GM21786 (cell line): ENCODE results near the gene NT5DC1.

Experiments used
- ATAC-seq: cut with Tn5 transposase; IDR thresholded peaks from one replicate; pipeline ENCODE4 v1.9.1; 2021; ENCODE audit not compliant: unreplicated experiment

Gene NT5DC1

DNA sequence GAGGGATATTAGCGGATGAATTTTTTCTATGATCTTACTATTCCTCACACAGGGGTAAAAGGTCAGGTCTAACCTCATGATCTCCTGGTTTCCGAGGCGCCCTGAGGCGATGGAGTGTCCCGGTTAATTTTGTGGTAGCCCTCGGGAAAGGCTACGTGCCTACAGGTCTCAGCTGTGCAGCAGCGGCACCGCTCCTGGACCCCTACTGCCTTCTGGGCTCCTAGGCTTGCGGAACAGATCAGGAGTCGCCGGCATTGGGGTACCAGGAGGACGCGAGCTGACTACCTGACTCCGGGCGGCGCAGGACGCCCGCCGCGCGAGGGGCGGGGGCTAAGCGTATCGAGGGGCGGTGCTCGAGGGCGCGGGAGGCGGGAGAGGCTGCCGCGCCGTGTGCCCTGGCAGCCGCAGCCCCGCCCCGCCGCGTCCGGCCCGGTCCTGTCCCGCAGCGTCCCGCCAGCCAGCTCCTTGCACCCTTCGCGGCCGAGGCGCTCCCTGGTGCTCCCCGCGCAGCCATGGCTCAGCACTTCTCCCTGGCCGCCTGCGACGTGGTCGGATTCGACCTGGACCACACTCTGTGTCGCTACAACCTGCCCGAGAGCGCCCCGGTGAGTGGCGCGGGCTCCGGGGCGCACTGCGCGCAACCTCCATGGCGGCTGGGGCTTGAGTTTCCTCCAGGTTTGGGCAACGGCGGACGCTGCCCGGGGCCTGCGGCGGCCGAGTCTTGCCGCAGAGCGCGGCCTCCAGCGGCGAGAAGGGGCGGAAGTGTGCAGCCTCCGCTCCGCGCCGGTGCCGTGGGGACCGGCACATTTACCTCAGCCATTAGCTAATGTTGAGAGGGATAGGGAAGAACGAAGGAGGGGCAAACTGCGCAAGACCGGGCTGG lies at the start of gene NT5DC1:
Gene NT5DC1, plus strand, starts transcription at position 435 of the 883 bp plus-strand sequence. Its CDS starts 78 bp downstream, at position 513.
- ATAC-seq: peak; percentile 77

DNA sequence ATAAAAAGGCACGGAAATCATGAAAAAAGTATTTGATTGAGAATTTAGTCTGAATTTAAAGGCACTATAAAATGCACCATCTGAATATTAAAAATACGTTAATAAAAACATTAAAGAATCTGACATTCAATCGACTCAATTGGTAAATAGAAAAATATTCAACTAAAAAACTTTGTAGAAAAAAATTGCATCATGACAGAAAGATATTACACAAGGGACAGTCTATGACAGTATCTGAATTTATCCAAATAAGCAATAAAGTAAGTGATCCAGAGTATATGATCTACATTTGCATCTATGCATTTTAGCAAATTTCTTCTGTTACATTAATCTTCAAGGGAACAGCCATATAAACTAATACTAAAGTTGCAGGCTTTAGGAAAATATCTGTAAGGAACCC lies 49.4 kb upstream of the NT5DC1 start:
- no peak for ATAC-seq

DNA sequence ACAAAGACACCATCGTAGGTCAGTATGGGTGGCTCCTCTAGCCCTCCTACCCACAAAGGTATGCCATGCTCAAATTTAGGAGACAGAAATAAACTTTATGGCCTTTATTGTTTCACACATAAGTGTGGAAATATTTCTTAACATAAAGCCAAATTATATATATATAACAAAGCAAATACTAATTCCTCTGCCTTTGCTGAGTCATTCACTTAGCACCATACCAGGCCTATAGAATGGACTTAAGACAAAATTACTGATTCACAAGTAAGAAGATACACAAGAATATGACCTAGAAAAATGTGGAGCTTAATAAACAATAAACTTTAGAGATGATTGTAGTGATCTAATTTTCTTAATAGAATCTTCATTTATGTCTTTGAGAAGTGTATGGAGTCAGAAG lies 45.1 kb upstream of the NT5DC1 start:
- no peak for ATAC-seq

DNA sequence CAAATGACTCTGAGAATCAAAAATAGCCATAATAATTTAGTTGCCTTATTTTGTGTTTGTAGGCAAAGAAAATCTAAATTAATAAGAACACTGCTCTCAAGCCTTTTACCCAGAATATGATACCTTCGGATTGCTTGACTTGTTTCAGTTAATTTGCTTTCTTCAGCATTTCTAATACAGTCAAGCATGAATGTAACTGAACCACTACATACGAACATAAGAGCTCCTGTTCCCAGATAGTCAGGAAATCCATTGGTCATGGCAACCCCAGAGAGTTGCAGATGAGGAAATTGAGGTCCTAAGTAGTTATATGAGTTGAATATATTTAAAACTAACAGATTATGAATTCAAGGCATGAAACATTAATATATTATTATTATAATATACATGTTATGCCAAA lies 42.9 kb upstream of the NT5DC1 start:
- ATAC-seq: no peak

DNA sequence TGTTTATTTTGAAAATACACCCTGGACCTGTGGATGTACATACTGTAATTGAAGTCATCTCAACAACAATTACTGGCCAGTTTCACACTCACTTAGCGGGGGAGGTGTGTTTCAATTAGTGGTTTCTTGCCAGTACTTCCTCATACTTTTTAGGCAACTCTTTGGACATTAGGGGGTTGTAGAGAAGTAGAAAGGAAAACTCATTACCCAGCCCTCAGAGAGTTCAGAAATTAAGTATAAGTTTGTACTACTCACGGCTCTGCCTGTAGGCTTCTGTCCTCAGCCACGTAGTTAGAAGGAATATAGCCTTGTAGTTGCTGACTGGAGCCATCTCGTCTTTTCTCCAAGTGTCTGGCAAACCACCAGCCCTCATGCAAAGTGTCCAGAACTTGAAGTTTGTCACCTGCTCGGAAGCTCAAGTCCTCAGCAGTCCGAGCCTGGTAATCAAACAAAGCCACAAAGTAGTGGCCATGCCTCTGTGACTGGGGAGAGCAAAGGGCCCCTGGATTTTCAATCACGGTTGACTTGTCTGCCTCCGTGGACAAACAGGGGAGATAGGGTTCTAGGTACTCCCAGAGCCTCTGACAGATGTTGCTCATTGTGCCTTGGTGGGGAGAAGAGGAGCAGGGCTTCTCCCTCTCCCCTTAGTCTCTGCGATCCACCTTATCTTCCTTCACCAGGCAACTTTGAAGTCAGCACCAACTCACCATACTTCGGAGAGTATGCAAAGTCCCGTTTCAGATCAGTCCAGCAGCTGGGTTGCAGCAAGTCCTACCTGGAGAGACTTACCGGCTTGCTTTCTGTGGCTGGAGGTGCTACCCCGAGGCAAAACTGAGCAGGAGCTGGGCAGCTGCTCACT lies 40.7 kb upstream of the NT5DC1 start:
- ATAC-seq: peak; percentile 81

DNA sequence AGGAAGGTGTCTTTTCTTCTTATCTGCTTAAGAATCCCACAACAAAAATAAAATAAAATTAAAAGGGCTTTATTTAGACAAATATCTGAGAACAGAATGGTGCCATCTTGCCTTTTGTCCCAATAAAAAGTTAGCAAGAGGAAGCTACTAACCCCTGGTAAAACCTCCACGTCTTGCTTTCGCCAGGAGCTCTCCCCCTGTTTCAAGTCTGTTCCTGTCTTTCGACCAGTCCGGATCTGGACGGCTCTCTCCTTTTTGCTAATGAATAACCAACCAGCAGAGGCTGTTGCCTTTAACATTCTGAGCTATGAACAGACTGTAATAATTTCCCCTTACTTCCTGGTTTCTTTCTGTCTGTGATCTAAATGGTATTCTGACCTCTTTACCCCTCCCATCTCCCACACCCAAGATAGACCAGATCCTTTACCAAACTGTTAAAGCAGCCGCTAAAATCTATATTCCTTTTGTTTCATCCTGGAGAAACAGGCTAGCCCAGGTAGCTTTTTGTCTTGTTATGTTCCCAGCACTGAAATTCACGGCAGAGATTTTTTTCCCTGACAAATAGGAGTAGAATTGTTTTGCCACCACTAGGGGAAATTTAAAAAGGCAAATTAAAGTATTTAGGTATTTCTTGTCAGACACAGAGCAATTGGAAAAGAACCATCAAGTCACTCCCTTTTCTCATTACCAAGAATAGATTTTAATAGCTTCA lies 39.9 kb upstream of the NT5DC1 start, which contains the start of gene FRK:
Gene FRK, minus strand, starts transcription at position 320 of the 712 bp plus-strand sequence. CDS start 580 bp downstream, outside the sequence.
- ATAC-seq: no peak

DNA sequence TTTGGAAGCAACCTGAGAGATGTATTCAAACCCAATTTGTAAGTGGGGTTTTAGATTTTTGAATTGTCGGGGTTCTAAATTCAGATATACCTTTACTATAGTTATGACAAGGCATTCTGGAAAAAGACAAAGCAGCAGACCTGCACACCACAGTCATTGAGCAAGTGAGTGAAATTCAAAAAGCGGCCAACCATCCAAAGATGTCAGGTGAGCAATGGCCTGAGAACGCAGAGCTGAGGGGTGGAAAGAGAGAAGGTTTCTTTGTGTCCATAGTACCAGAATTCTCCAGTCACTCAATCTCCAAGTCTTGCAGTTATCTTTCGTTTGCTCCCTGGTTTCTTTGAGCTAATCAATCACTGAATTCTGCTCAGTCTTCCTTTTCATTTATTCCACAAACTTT lies 38.2 kb upstream of the NT5DC1 start:
- no peak for ATAC-seq

DNA sequence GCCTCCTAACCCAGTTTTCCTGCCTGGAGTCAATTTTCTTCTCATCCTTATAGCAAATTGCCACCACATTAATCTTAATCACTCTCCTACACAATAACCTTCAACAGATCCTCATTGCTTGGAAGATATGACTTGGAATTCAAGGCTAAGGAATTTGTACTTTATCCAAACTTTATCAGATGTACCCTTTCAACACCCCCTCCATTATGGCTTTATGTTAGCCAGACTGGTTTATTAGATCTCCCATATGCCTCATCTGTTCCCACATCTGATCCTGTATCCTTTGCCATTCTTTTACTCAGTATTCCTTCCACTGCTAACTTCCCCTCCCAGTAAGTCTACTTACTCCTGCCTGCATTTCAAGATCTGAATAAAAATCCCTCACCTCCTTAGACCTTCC lies 36.0 kb upstream of the NT5DC1 start:
- ATAC-seq: no peak

DNA sequence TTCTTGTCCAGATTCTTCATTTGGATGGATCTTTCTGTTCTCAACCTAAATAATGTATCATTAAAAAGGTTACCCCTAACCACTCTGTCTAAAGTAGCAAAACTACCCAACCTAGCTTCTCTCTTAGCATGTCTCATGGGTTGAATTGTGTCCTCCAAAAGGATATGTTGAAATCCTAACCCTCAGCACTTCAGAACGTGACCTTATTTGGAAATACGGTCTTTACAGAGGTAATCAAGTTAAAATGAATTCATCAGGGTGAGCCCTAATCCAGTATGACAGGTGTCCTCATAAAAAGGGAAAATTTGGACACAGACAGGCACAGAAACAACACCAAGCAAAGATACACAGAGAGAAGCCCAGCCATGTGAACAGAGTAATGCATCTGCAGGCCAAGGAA lies 33.9 kb upstream of the NT5DC1 start:
- ATAC-seq: no peak

DNA sequence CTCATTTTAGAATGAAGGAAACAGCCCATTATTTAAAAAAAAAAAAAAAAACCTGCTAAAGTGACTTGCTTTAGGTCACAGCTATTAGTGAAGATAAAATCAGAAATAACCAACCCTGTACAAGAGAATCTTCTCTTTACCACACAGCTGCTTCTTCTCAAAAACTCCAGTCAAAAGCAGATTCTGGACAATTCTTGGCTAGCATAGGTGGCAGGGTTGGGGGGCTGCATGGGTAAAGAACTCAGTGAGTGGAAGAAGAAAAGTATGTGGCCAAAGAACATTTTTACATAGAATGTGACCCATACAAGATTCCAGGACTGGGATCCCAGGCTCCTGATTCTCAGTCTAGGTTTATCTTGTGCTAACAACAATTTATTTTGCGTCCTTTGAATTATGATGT lies 30.6 kb upstream of the NT5DC1 start:
- no peak for ATAC-seq

DNA sequence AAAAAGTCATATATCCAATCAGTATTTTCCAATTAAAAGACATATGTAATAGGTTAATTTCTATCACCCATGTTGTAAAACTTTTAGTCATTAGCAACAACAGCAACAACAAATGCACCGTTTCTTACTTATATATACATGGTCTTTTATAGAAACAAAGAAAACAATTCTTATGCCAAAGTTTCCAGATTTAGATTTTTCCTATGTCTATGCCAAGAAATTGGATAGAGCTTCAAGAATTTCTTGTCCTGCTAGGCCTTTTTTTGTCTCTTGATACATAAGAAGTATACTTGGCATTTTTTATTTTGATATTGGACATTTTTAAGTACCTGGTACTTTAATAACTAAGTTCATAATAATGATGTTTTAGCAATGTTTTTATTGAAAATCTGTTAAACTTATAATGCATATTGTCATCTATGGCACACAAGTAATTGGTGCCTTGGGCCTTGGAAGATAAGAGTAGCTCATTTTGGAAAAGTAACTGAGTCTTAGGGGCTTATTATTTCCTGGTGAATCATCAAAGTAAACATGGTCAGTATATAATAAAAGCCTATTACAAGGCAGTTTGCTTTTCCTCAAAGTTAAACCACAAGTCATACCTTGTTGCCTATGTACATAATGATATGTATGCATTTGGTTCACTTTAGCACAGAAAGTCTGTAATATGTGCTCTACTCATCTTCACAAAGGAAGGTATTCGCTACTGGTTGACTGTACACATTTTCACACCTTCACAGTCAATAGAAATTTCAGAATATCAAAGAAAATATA lies 29.9 kb upstream of the NT5DC1 start:
- no peak for ATAC-seq

DNA sequence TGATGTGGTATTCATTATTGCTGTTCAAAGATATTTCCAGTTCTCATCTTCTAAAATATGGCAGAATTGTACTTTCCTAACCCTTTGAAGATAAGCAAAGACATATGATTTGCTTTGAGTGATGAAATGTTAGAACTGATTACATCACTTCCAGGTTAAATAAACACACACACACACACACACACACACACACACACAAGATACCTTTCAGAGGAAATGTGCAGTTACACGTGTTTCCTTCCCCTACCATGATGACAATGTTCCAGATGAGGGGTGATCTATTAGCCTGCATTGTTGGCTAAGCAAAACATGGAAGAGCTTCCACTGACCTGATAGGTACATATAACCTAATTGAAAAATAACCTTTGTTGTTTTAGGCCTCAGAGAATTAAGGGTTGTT lies 28.3 kb upstream of the NT5DC1 start:
- ATAC-seq: no peak

DNA sequence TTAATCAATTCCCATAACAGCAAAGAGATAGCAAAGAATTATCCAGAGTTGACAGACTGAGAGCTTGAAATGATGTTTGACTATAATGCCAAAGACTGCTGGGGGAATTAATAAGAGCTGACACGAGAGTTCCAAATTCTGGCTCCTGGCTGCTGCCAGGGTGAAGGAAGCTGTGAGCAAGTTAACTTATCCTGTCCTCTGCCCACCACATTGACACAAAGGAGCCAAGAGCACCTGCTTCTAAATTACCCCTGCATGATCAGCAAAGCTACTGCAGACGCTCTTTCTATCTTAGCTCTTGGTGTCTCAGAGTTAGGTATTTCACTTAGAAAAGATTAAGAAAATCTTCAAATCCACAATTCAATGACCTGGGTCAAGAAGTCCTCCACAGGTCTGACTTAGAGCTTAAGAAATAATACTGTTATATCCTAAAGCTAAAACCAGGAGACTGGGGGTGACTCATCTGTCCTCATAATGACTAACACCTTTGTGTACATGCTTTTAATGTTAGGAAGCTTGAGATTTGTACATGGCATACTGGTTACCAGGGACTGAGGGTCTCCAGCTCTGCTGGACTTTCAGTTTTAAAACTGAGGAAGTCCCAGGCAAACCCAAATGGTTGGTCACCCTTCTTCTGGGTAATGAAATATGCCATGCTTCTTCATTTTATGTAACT lies 26.8 kb upstream of the NT5DC1 start:
- no peak for ATAC-seq

DNA sequence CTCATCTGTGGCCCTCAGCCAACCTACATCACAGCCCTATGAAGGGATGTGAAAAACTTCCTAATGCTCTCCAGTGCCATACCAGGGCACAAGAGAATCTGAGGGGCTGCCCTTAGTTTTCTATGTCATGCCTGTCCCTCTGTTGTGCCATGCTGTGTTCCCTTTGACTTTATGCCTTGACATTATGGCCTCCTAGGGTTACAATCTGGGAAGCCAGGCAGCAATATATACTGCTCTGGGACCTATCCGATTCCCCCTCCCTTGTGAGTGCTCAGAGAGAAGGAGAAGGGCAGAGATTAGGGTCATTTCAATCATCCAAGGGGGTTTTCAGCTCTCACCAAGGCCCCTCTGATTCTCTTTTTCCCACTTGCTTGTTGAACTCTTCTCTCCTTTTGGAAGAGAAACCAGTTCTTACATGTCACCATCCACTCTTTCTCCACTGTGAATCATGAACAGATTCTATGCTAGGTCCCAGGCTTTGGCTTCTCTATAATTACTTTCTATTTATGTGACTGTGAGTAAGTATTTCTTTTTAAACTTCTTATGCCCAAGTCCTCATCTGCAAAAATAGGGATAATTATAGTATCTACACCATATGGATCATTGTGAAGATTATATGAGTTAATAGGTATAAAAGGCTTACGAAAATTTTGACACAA lies 25.8 kb upstream of the NT5DC1 start:
- no peak for ATAC-seq

DNA sequence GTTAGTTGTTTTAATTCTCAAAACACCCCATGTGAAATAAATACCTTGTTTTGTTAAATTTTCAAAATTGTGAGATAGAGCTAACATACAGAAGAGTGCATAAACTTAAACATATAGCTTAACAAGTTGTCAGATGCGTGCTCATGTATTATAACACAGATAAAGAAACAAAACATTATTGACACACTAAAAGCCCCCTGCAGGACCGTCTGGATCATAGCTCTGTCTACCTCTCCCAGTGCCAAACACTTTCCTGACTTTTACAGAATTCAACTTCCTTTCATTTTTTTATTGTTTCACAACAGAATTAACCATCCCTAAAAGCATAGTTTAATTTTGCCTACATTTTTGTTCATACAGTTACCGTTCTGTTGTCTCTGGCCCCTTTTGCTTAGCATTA lies 22.1 kb upstream of the NT5DC1 start:
- ATAC-seq: no peak

DNA sequence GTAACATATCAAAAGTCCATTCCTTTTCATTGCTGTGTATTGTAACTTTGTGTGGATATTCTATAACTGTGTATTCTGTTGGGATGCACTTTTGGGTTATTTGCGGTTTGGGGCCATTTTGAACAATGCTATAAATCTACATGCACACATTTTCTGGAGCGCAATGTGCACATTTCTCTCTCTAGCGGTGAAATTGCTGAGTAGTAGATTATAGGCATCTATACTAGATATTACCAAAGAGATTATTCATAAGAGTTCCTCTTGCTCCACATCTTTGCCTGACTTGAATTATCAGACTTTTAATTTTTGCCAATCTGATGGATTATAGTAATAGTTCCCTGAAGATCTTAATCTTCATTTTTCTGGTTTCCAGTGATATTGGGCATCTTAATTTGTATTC lies 21.7 kb upstream of the NT5DC1 start:
- no peak for ATAC-seq

DNA sequence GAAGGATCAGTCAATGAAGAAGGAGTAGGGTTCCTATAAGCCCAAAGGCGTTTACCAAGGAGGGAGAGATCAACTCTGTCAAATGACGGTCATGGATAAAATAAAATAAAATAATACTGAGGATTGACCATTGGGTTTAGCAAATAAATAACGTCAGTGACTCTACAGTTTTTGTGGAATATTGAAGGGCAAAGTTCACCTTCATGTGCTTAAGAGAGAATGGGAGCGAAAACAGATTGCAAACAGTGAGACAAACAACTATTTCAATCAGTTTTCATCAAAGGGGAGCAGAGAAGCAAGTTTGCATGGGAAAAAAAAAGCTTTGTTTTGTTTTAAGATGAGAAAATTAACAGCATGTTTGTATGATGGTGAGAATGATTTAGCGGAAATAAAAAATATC lies 17.6 kb upstream of the NT5DC1 start:
- no peak for ATAC-seq

DNA sequence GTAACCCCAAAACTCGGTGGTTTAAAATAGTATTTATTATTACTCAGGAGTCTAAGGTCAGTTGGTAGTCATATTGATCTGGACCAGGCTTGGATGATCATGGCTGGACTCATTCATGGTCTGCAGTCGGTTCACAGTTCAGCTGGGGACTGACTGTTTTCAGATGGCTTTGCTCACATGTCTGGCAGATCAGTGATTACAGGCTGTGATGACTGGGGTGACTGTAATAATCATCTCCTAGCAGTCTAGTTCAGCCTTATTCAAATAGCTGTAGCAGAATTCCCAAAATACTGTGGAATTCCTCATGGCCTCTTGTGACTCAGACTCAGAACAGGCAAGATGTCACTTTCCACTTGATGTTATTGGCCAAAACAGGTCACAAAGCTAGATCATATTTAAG lies 16.4 kb upstream of the NT5DC1 start:
- ATAC-seq: no peak

DNA sequence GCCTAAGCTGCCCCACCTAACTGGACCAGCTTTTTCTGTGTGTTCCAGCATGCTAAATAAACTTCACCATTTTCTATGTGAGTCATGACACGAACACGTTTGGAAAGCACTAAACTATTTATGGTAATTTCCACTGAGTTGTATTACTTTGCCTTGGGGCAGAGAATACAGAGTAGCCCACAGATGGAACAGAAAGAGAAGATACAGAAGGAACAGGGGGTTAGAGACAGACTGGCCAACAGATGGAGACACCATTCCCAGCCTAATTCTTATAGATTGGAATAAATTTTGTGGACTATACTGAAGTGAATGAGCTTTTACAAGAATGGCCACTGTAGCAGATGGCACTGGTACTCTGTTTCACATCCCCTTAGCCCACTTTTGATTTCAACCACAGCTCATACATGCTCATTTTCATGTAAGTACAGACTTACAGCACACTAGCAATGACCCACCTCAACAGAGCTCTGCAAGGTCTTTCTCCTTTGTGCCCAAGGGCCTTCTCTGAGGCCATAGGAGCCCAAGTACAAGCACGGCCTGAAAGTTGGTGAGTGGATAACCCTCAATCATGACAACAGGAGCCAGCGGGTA lies 13.1 kb upstream of the NT5DC1 start:
- ATAC-seq: peak; percentile 94
